Stimulated activated CD4-positive, alpha-beta T cell treated with anti-CD3 and anti-CD28 coated beads, Interleukin-12 subunit alpha, Interleukin-12 subunit beta, amount 100 ng/mL, for 48 hours (primary cell): Measurements from ENCODE around the gene HLA-DQB2.
"Not testable (repeated sequence)": the region's sequence is repeated elsewhere in the genome, so short reads cannot be mapped to it uniquely, and the experiment has no call there.

ENCODE experiments used
- DNase-seq, 3 donors: peaks; one replicate each; pipeline ENCODE4 v3.0.0-alpha.2; 2020; ENCODE audit warnings: low read depth in 2 of 3, low spot score in 1 of 3

HLA-DQB2 gene

GRCh38 chr6:32745649-32746048 is 17.7 kb downstream of the HLA-DQB2 start:
- not testable (repeated sequence) for DNase-seq

GRCh38 chr6:32744776-32745175 is 18.6 kb downstream of the HLA-DQB2 start:
- DNase-seq: no peak

- no peak for DNase-seq
Measured at GRCh38 chr6:32742374-32742773, 21.0 kb downstream of the HLA-DQB2 start.

- DNase-seq: no peak
Measured at GRCh38 chr6:32741031-32741960, 22.0 kb downstream of the HLA-DQB2 start, which contains the start of gene HLA-DQA2. TSS of gene HLA-DQA2 (plus strand) at chr6:32741391. CDS start at chr6:32741444, 53 bp downstream.

DNA sequence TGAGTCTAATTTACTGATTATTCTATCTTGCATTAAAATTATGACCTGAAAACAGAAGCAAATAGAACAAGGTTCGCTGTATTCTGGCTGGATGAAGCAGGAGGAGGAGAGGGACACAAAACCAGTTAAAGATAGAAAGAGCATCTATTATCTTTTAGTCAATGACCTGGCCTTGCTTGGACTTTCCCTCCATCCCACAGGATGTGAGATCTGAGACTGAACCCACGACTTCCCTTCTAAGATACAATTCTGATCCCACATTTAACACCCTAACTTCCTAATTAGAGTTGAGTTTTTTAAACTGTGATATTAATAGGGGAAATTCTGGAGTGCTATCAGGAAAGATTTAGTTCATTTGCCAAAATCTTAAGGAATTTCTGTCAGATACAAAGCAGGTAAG is 25.2 kb downstream of the HLA-DQB2 start:
- no peak for DNase-seq

GRCh38 chr6:32718879-32719278 is 44.5 kb downstream of the HLA-DQB2 start:
- peak in 1 of 3 donors; percentile 3 for DNase-seq

- DNase-seq: no peak
Measured at GRCh38 chr6:32716396-32716795, 46.9 kb downstream of the HLA-DQB2 start.

DNA sequence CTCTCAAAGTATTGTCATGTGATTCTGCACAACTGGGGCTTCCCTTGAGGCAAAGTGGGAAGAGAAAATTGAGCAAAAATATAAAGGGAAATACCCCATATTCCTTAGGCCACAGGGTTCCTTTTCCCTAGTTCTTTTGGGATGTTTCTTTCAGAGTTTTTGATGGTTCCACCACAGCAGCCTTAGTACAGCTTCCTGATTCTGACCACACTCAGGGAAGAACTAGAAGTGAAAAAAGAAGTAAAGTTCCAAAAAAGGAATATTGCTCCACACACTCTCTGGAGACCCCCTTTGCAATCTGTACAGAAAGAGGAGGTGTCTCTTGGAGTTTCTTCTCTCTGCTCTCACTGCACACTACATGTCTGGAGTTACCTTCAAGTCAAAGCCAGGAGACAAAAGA is 50.1 kb downstream of the HLA-DQB2 start:
- DNase-seq: no peak

DNA sequence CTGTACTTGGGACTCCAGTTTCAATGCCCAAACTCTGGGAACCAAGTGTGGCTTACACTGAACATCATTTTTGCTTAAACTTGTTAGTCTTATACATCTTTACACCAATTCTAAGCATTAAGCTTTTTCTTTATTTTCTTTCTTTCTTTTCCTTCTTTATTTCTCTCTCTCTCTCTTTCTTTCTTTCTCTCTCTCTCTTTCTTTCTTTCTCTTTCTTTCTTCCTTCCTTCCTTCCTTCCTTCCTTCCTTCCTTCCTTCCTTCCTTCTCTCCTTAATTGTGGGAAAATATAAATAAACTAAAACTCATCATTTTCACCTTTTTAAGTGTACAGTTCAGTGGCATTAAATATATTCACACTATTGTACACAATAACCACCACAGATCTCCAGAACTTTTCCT is 53.7 kb downstream of the HLA-DQB2 start:
- DNase-seq: no peak
